Stimulated activated CD4-positive, alpha-beta T cell treated with anti-CD3 and anti-CD28 coated beads, Interleukin-4, amount 100 ng/mL, for 48 hours (primary cell): ENCODE data around the gene CCDC88C.

Source experiments
- DNase-seq, 2 donors: peaks; one replicate each; pipeline ENCODE4 v3.0.0-alpha.2; 2020; ENCODE audit warnings: low read depth in 2 of 2

CCDC88C gene

GRCh38 chr14:91399868-91400640 is 17.6 kb downstream of the CCDC88C start:
- DNase-seq = no peak

- no peak for DNase-seq
These were observed 18.9 kb downstream of the CCDC88C start for GRCh38 chr14:91398707-91399106.

GRCh38 chr14:91397965-91398591 is 19.5 kb downstream of the CCDC88C start:
- no peak for DNase-seq

GRCh38 chr14:91396959-91397815 is 20.4 kb downstream of the CCDC88C start:
- DNase-seq = peak; percentile 54 to 57

GRCh38 chr14:91396013-91396660 is 21.5 kb downstream of the CCDC88C start:
- DNase-seq = no peak

- DNase-seq = no peak
These were observed 22.2 kb downstream of the CCDC88C start for GRCh38 chr14:91395466-91395865.

- DNase-seq = no peak
These were observed 23.2 kb downstream of the CCDC88C start for GRCh38 chr14:91394105-91395081.

- DNase-seq = no peak
These were observed 24.9 kb downstream of the CCDC88C start for GRCh38 chr14:91392623-91393303.

- no peak for DNase-seq
These were observed 27.3 kb downstream of the CCDC88C start for GRCh38 chr14:91390165-91390778.

GRCh38 chr14:91389150-91389549 is 28.5 kb downstream of the CCDC88C start:
- no peak for DNase-seq

GRCh38 chr14:91388551-91388975 is 29.1 kb downstream of the CCDC88C start:
- no peak for DNase-seq

- DNase-seq = no peak
These were observed 29.7 kb downstream of the CCDC88C start for GRCh38 chr14:91387951-91388381.

GRCh38 chr14:91387169-91387835 is 30.3 kb downstream of the CCDC88C start:
- no peak for DNase-seq

GRCh38 chr14:91385697-91386096 is 31.9 kb downstream of the CCDC88C start:
- no peak for DNase-seq

GRCh38 chr14:91385224-91385623 is 32.4 kb downstream of the CCDC88C start:
- DNase-seq = no peak

GRCh38 chr14:91383439-91383838 is 34.2 kb downstream of the CCDC88C start:
- DNase-seq = no peak

GRCh38 chr14:91381801-91382670 is 35.6 kb downstream of the CCDC88C start:
- no peak for DNase-seq
